ENCODE data around the gene GPR161. TPM values are rescaled to one million over a fixed set of nuclear protein-coding genes. Genes with fewer than 3 reads are reported as not detected.

Gene GPR161
- total and polyA plus RNA-seq, 9 of the 15 experiments (the other 6 are each of a cell fraction or from before 2014, with no cell fraction given) = 0.15 to 2.4 (median 0.76) TPM

- TF ChIP-seq NEUROD1 (IDR thresholded peaks at IDR 0.05; ENCODE audit: borderline replicate concordance, low read depth, low read length, partially characterized antibody) = no peak
- no peak for TF ChIP-seq CEBPG (CRISPR knock-in tag; IDR thresholded peaks at IDR 0.05)
- no peak for TF ChIP-seq CEBPG (tag; conservative IDR thresholded peaks at IDR 0.05 in 1 of 2, IDR thresholded peaks at IDR 0.05 in 1 of 2)
- TF ChIP-seq NFE2 (IDR thresholded peaks at IDR 0.05; ENCODE audit: low read depth) = no peak
- no peak for TF ChIP-seq CC2D1A (IDR thresholded peaks at IDR 0.05)
- TF ChIP-seq LARP7 (IDR thresholded peaks at IDR 0.05) = no peak
- no peak for TF ChIP-seq MYNN (IDR thresholded peaks at IDR 0.05)
- no peak for TF ChIP-seq MYNN (CRISPR knock-in tag; IDR thresholded peaks at IDR 0.05)
- no peak for TF ChIP-seq CTCF (IDR thresholded peaks at IDR 0.05 in 2 of 3, conservative IDR thresholded peaks at IDR 0.05 in 1 of 3; ENCODE audit: insufficient read depth in 2 of 3, low read depth in 1 of 3, low read length in 3 of 3)
- TF ChIP-seq ATF7 (IDR thresholded peaks at IDR 0.05) = no peak
- TF ChIP-seq ZNF280A (IDR thresholded peaks at IDR 0.05; ENCODE audit: low read depth, partially characterized antibody) = no peak
- Histone ChIP-seq H2AFZ (ENCODE audit: low read depth, low read length) (no peak overlapping the region; the same call in 1 of the 2 replicates), H3K27me3 (ENCODE audit: control insufficient read depth in 2 of 2, insufficient read depth in 2 of 2, low read length in 2 of 2) (no peaks in the 10 kb centered on the region), H4K20me1 (replicated peaks; ENCODE audit: control insufficient read depth, insufficient read depth, low read length) (no peaks in the 10 kb centered on the region), H3K36me3 (ENCODE audit: control insufficient read depth, insufficient read depth, low read length) (no peaks in the 10 kb centered on the region), H3K9me1 (ENCODE audit: control insufficient read depth, insufficient read depth, low read length) (no peaks in the 10 kb centered on the region), H3K9ac (ENCODE audit: insufficient read depth in 1 of 2, low read depth in 2 of 2, low read length in 2 of 2) (no peak overlapping the region), H3K4me3 (no peak overlapping the region), H3K9me3 (replicated peaks; ENCODE audit: control insufficient read depth, insufficient read depth, low read depth, low read length) (no peaks in the 10 kb centered on the region), H3K4me2 (ENCODE audit: insufficient read depth, low read length) (no peak overlapping the region), H3K27ac (ENCODE audit: extremely low read depth, low read depth, low read length) (no peak overlapping the region), H3K79me2 (ENCODE audit: control insufficient read depth, insufficient read depth, low read length) (no peaks in the 10 kb centered on the region), H3K4me1 (replicated peaks in 1 of 2; ENCODE audit: control insufficient read depth in 2 of 2, insufficient read depth in 2 of 2, low read length in 2 of 2) (peaks cover 4 to 5% of the 10 kb centered on the region in 2 experiments; a peak in 4 of 5 replicates)
- intact Hi-C loops (cut with micrococcal nuclease) (loop anchor here (5.0 kb wide), 1 partner anchor 57 kb away; no protein-coding TSS in a partner anchor), in situ Hi-C loops (cut with MboI) (no loop called here)
- ChIA-PET CTCF (ENCODE audit: low intra/inter-chr PET ratio) (interaction anchor here (0.7 kb wide), 1 partner anchor 706 kb away, joined by 3 read pairs; no protein-coding TSS in a partner anchor), POLR2A (no interaction called here)
- WGBS (ENCODE audit: insufficient coverage, low coverage, missing lambda C conversion rate) = 34% methylated on average over 4 of the region's 4 CpGs
- ATAC-seq = no peak
- no TSS peak for BruUV-seq (replicated peaks)
- FAIRE-seq = no peak
- no peak for DNase-seq (ENCODE audit: extremely low read depth in 1 of 4, low spot score in 3 of 4)
Observed at GRCh38 chr1:168148916-168149315, 12.2 kb upstream of the GPR161 start.

Measured in K562 (cell line).